ENCODE data around the gene DOCK7.

GRCh38 chr1:62590970-62591368 is 97.2 kb downstream of the DOCK7 start:
- no peak for TF ChIP-seq POLR2AphosphoS5 (IDR thresholded peaks at IDR 0.05; ENCODE audit: low read depth, low read length)
- no peak for TF ChIP-seq FOXP2 (optimal IDR thresholded peaks at IDR 0.05; ENCODE audit: borderline replicate concordance, extremely low read depth, extremely low read length, insufficient read depth)
- TF ChIP-seq REST (IDR thresholded peaks at IDR 0.05; ENCODE audit: insufficient read depth in 1 of 2, low read depth in 2 of 2, low read length in 2 of 2) = no peak
- no peak for TF ChIP-seq TAF1 (IDR thresholded peaks at IDR 0.05; ENCODE audit: borderline replicate concordance, insufficient read depth, low read length)

All from PFSK-1 (cell line).